Adrenal gland (tissue), 12 donors: ENCODE results near the gene ADK. TPM values are rescaled to one million over a fixed set of nuclear protein-coding genes. Genes with fewer than 3 reads are reported as not detected.

Experiments used
- DNase-seq, 7 donors: peaks; one replicate each; pipeline ENCODE4 v3.0.0-alpha.2; 2019 to 2020
- H3K27ac ChIP-seq, 5 donors: fragments of 200-600 bp; sonication (generic) in 4 of 5; 1 replicate in 3 of 5; 2 replicates in 2 of 5; pipeline versions ENCODE4 v1.5.1 to v1.8.0; 2016 to 2020; ENCODE audit warnings: mild to moderate bottlenecking in 1 of 5
- H3K27me3 ChIP-seq: fragments of 200-600 bp; 2 replicates; pipeline ENCODE4 v1.8.0; 2021
- H3K36me3 ChIP-seq, 2 donors: fragments of 200-600 bp; replicated peaks in 1 of 2; 1 replicate in 1 of 2; 2 replicates in 1 of 2; pipeline versions ENCODE4 v1.5.1 to v1.8.0; 2018 to 2022
- H3K4me1 ChIP-seq, 2 donors: fragments of 200-600 bp; replicated peaks in 1 of 2; 1 replicate in 1 of 2; 2 replicates in 1 of 2; pipeline versions ENCODE4 v1.5.1 to v1.8.0; 2018 to 2021
- H3K4me3 ChIP-seq, 4 donors: fragments of 200-600 bp; sonication (generic) in 3 of 4; one replicate each; pipeline ENCODE4 v1.5.1; 2016 to 2018
- H3K9me3 ChIP-seq, 3 donors: fragments of 200-600 bp; sonication (generic) in 1 of 3; replicated peaks in 1 of 3; 1 replicate in 2 of 3; 2 replicates in 1 of 3; pipeline versions ENCODE4 v1.5.1 to v1.8.0; 2016 to 2021
- POLR2A ChIP-seq, 2 donors: fragments of 450-650 bp; IDR thresholded peaks; one replicate each; pipeline ENCODE4 v1.6.1; 2017; ENCODE audit warnings: antibody characterized with exemption in 2 of 2, mild to moderate bottlenecking in 2 of 2, moderate library complexity in 1 of 2
- WGBS, 4 donors: extraction: QIAGEN DNeasy Blood & Tissue Kit in 2 of 4; methylation state at CpG; one replicate each; pipeline versions ENCODE4 v1.1.5 to v1.1.7; 2013 to 2017; 5-methylcytosine and 5-hydroxymethylcytosine counted together
- intact Hi-C, 2 donors: fragments of 100-400 bp; cut with DNase I; formaldehyde crosslinking; loops; one replicate each; pipeline versions ENCODE4 v1.14.1 to v1.15.0; 2022 to 2023
- polyA plus RNA-seq, 3 donors: library from polyadenylated mRNA; stranded (reverse); fragments of 200-250 nt in 2 of 3; fragments of 350-450 nt in 1 of 3; fragmentation: Illumina TruSeq in 1 of 3; extraction: RNeasy Lipid Tissue Mini Kit (QIAGEN cat#74804) in 1 of 3; gene quantifications; one replicate each; pipeline ENCODE4 v1.2.3, GENCODE V29; 2013 to 2014
- total RNA-seq, 9 donors: library from RNA; depleted of rRNA in 4 of 9; stranded (reverse); fragments of >200 nt in 4 of 9; fragments of 120-200 nt in 1 of 9; fragmentation: NEBNext Ultra II Directional in 1 of 9; extraction: Animal tissue kit (Norgen Biotek cat#: 25700) in 1 of 9; gene quantifications; one replicate each; pipeline versions ENCODE4 v1.1.0 to v1.2.4, GENCODE V29; 2013 to 2023
- TF ChIP-seq, protein P1 (sequence below), 6 experiments: fragments of 450-650 bp in 4 of 6; fragments of 200-600 bp in 2 of 6; sonication (generic) in 1 of 6; IDR thresholded peaks; 1 replicate in 5 of 6; 2 replicates in 1 of 6; pipeline versions ENCODE4 v1.5.1 to v1.8.0; 2016 to 2021; ENCODE audit warnings: antibody characterized with exemption in 6 of 6, mild to moderate bottlenecking in 2 of 6, moderate library complexity in 1 of 6
- donor health status: healthy with polysubstance abuse.
- donor health status: Bipolar disorder and iron deficiency.
- donor health status: DM: yes; HTN: yes; CAD: no.
- donor health status: DM: no; HTN: no; CAD: no.
- donor health status: DM: no; HTN: no; CAD: no.
- donor health status: DM: yes; HTN: yes; CAD: no.

Gene ADK
- total and polyA plus RNA-seq, 12 donors: 8.2 to 45.5 (median 22.2) TPM

DNA sequence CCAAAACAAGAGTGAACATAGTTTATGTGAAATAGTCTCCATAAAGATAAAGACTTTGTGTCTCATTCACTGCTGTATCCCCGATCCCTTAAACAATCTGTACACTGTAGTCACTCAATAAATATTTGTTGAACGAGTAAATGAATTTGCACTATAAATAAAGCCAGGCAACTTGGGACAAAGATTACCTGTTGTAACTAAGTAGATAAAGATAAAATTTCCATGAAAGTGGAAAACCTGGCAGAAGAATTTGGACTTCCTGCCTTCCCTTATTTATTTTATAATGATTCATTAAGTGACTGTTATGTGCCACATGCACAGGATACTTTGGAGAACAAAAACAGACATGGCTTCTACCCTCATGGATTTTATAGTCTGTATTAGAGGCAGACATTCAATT, 397.7 kb downstream of the ADK start:
- WGBS, 4 donors: 88 to 96% (median 94%) methylated on average over 2 of the region's 2 CpGs
- intact Hi-C loops: no loop called here
- H3K4me1 ChIP-seq: peaks cover 0 to 6% of the 10 kb centered on the region in 2 donors
- H3K27ac ChIP-seq: no peak overlapping the region
- no peaks in the 10 kb centered on the region for H3K9me3 ChIP-seq
- DNase-seq: no peak
- H3K36me3 ChIP-seq: no peaks in the 10 kb centered on the region
- TF ChIP-seq, protein P1, sequence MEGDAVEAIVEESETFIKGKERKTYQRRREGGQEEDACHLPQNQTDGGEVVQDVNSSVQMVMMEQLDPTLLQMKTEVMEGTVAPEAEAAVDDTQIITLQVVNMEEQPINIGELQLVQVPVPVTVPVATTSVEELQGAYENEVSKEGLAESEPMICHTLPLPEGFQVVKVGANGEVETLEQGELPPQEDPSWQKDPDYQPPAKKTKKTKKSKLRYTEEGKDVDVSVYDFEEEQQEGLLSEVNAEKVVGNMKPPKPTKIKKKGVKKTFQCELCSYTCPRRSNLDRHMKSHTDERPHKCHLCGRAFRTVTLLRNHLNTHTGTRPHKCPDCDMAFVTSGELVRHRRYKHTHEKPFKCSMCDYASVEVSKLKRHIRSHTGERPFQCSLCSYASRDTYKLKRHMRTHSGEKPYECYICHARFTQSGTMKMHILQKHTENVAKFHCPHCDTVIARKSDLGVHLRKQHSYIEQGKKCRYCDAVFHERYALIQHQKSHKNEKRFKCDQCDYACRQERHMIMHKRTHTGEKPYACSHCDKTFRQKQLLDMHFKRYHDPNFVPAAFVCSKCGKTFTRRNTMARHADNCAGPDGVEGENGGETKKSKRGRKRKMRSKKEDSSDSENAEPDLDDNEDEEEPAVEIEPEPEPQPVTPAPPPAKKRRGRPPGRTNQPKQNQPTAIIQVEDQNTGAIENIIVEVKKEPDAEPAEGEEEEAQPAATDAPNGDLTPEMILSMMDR (IDR thresholded peaks at IDR 0.05): no peak
- TF ChIP-seq POLR2A (IDR thresholded peaks at IDR 0.05): no peak
- H3K27me3 ChIP-seq: no peaks in the 10 kb centered on the region
- no peak overlapping the region for H3K4me3 ChIP-seq

DNA sequence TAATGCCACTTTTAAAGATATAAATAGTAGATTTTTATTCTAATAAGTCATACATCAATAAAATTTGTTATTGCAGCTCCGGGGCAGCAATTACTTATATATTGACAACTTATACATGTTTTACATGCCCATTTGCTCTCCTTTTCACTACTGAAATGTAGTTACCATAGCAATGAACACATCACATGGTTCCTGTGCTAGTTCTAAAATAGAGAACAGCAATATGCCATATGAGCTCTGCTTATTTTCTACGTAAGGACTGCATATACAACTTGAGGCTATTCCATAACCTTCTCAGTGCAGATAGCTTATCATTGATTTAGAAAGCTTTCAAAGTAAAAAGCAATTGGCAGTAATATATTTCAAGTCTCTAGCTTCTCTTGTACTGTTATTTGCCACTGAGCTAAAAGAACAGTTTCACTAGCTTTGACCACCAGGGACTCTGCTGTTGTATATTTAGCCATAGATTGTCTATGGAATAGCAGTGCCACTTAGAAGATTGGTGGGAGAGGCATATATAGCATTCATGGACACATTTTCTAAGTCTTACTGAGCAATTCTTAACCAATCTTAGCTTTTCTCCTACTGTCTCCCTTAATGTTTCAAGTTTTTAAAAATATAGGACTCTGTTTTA, 405.2 kb downstream of the ADK start:
- no peaks in the 10 kb centered on the region for H3K9me3 ChIP-seq
- TF ChIP-seq, protein P1 (IDR thresholded peaks at IDR 0.05): no peak
- TF ChIP-seq POLR2A (IDR thresholded peaks at IDR 0.05): no peak
- DNase-seq: no peak
- 91 to 97% (median 96%) methylated on average over 2 of the region's 2 CpGs for WGBS, 4 donors
- H3K27me3 ChIP-seq: no peaks in the 10 kb centered on the region
- H3K4me1 ChIP-seq: no peaks in the 10 kb centered on the region
- no peak overlapping the region for H3K27ac ChIP-seq
- H3K4me3 ChIP-seq: no peak overlapping the region
- intact Hi-C loops: no loop called here
- H3K36me3 ChIP-seq: no peaks in the 10 kb centered on the region

DNA sequence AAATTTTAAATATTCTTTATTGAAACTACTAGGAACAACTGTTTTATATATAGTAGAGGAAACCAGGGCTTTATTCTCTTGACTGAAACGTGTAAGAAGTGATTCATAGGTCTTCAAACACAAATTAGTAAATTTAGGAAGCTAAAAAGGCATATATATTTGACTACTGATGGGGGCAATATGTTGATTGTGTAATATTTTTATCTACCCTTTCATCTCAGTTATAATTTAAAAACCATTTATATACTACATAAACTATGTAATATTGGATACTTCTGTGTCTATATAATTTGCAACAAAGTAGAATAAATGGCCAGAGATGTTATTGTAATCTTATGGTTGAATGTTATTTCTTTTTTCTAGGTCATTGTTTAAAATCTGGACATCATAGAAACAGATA, 406.1 kb downstream of the ADK start:
- Histone ChIP-seq H3K36me3 (no peaks in the 10 kb centered on the region), H3K27me3 (no peaks in the 10 kb centered on the region), H3K4me1 (no peaks in the 10 kb centered on the region), H3K27ac (no peak overlapping the region), H3K4me3 (no peak overlapping the region), H3K9me3 (no peaks in the 10 kb centered on the region)
- 80 to 94% (median 89%) methylated on average over 1 of the region's 1 CpG for WGBS, 4 donors
- intact Hi-C loops: no loop called here
- no peak for DNase-seq
- TF ChIP-seq, protein P1 (IDR thresholded peaks at IDR 0.05): no peak
- no peak for TF ChIP-seq POLR2A (IDR thresholded peaks at IDR 0.05)

DNA sequence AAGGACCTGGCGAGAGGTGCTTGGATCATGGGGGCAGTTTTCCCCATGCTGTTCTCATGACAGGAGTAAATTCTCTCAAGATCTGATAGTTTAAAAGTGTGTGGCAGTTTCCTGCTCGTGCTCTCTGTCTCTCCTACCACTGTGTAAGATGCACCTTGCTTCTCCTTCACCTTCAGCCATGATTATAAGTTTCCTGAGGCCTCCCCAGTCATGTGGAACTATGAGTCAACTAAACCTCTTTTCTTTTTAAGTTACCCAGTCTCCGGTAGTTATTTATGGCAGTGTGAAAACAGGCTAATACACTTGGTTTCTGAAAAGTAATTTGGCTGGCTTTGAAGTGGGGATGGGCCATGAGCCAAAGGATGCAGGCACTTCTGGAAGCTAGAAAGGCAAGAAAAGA, 407.4 kb downstream of the ADK start:
- DNase-seq: no peak
- intact Hi-C loops: no loop called here
- 91 to 96% (median 91%) methylated on average over 3 of the region's 3 CpGs for WGBS, 4 donors
- no peak overlapping the region for H3K27ac ChIP-seq
- no peak for TF ChIP-seq POLR2A (IDR thresholded peaks at IDR 0.05)
- TF ChIP-seq, protein P1 (IDR thresholded peaks at IDR 0.05): no peak
- H3K4me3 ChIP-seq: no peak overlapping the region
- peaks cover 7 to 8% of the 10 kb centered on the region in 2 donors for H3K4me1 ChIP-seq
- no peaks in the 10 kb centered on the region for H3K9me3 ChIP-seq
- H3K27me3 ChIP-seq: no peaks in the 10 kb centered on the region
- no peaks in the 10 kb centered on the region for H3K36me3 ChIP-seq
